Renal cortex interstitium (tissue), 3 donors: ENCODE results near the gene IFIT1. TPM values are rescaled to one million over a fixed set of nuclear protein-coding genes. Genes with fewer than 3 reads are reported as not detected.

ENCODE experiments used
- polyA plus RNA-seq, 3 donors: library from polyadenylated mRNA; unstranded; fragments of 120-200 nt; gene quantifications; one replicate each; pipeline ENCODE4 v1.2.1, GENCODE V29; 2013; ENCODE audit not compliant: insufficient read length in 3 of 3

IFIT1 gene
- polyA plus RNA-seq, 3 donors: 13.9 to 23.7 (median 21.4) TPM

Other genes with a start within 250 kb of the IFIT1 start
- under 1 TPM; 0.20 to 0.23 (median 0.22) TPM for gene CH25H, start 185.3 kb upstream of the IFIT1 start, polyA plus RNA-seq
- 10 to 100 TPM; 44.1 to 57.6 (median 47.9) TPM for gene LIPA, start 140.8 kb upstream of the IFIT1 start, polyA plus RNA-seq
- gene IFIT2, start 90.6 kb upstream of the IFIT1 start, polyA plus RNA-seq: 1 to 10 TPM; 7.5 to 9.2 (median 8.8) TPM
- 10 to 100 TPM; 13.7 to 16.6 (median 15.9) TPM for gene IFIT3, start 64.6 kb upstream of the IFIT1 start, polyA plus RNA-seq
- gene IFIT1B, start 14.6 kb upstream of the IFIT1 start, polyA plus RNA-seq: under 1 TPM; 0.10 to 0.11 (median 0.11) TPM
- 10 to 100 TPM; 14.6 to 21.0 (median 17.7) TPM for gene IFIT5, start 21.9 kb downstream of the IFIT1 start, polyA plus RNA-seq
- gene SLC16A12, start 143.0 kb downstream of the IFIT1 start, polyA plus RNA-seq: 10 to 100 TPM; 22.1 to 32.0 (median 30.7) TPM